HG03159 (cell line): ENCODE data around the gene MPP7.

Source experiments
- ATAC-seq: cut with Tn5 transposase; IDR thresholded peaks from one replicate; pipeline ENCODE4 v1.9.1; 2021; ENCODE audit warnings: mild to moderate bottlenecking, moderate library complexity; ENCODE audit not compliant: unreplicated experiment

Gene MPP7

GRCh38 chr10:28273343-28273742 lies 29.5 kb downstream of the MPP7 start:
- no peak for ATAC-seq

GRCh38 chr10:28269842-28270456 lies 32.9 kb downstream of the MPP7 start:
- no peak for ATAC-seq

GRCh38 chr10:28266449-28267224 lies 36.2 kb downstream of the MPP7 start:
- no peak for ATAC-seq

GRCh38 chr10:28263136-28263857 lies 39.6 kb downstream of the MPP7 start:
- ATAC-seq: no peak

- no peak for ATAC-seq
These were observed 46.1 kb downstream of the MPP7 start for GRCh38 chr10:28256776-28257175.

GRCh38 chr10:28254290-28254985 lies 48.4 kb downstream of the MPP7 start:
- ATAC-seq: no peak

GRCh38 chr10:28253169-28253785 lies 49.6 kb downstream of the MPP7 start:
- ATAC-seq: no peak
